ENCODE results near the gene XCL2.
"Not testable (repeated sequence)": the region's sequence is repeated elsewhere in the genome, so short reads cannot be mapped to it uniquely, and the experiment has no call there.

Gene XCL2

GRCh38 chr1:168543840-168544498, at the start of gene XCL2:
Gene XCL2, minus strand, starts transcription at chr1:168543997. Its CDS starts 33 bp downstream, at chr1:168543964.
- in situ Hi-C loops (cut with MboI; ENCODE audit: low sequenced_read_pairs): not testable (repeated sequence)

DNA sequence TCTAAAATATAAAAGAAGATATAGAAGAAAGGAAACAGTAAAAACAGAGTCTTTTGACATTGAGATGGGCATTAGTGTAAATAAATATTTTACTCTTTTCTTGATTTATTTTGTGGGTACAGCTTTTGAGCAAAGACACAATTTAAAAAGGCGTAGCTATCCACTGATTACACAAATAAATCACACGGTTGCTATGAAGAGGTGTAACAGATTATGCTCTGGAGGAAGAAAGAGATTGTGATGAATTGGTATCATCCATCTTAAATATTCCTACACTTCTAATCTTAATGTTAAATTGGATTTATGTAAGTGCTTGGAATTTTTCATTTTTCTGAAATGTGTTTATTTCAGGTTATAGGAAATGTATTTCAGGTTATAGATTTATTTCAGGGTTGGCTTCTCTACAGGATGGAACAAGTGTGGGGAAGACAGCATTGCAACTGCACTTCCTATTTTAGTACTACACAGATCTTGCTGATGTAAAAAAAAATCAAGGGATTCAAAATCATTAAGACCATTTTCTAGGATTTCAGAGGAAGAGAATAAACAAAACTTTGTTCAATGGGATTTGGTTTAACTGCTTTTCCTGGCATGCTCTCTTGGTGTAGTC, 47.9 kb upstream of the XCL2 start:
- in situ Hi-C loops (cut with MboI; ENCODE audit: low sequenced_read_pairs): no loop called here

- in situ Hi-C loops (cut with MboI; ENCODE audit: low sequenced_read_pairs): no loop called here
Observed at GRCh38 chr1:168591066-168591465, 47.3 kb upstream of the XCL2 start.

- in situ Hi-C loops (cut with MboI; ENCODE audit: low sequenced_read_pairs): no loop called here
Observed at GRCh38 chr1:168589167-168589566, 45.4 kb upstream of the XCL2 start.

- in situ Hi-C loops (cut with MboI; ENCODE audit: low sequenced_read_pairs): no loop called here
Observed at GRCh38 chr1:168585937-168586336, 42.1 kb upstream of the XCL2 start.

GRCh38 chr1:168585191-168585590, 41.4 kb upstream of the XCL2 start:
- in situ Hi-C loops (cut with MboI; ENCODE audit: low sequenced_read_pairs): no loop called here

GRCh38 chr1:168583571-168583970, 39.8 kb upstream of the XCL2 start:
- in situ Hi-C loops (cut with MboI; ENCODE audit: low sequenced_read_pairs): no loop called here

- in situ Hi-C loops (cut with MboI; ENCODE audit: low sequenced_read_pairs): no loop called here
Observed at GRCh38 chr1:168582688-168583336, 39.0 kb upstream of the XCL2 start.

DNA sequence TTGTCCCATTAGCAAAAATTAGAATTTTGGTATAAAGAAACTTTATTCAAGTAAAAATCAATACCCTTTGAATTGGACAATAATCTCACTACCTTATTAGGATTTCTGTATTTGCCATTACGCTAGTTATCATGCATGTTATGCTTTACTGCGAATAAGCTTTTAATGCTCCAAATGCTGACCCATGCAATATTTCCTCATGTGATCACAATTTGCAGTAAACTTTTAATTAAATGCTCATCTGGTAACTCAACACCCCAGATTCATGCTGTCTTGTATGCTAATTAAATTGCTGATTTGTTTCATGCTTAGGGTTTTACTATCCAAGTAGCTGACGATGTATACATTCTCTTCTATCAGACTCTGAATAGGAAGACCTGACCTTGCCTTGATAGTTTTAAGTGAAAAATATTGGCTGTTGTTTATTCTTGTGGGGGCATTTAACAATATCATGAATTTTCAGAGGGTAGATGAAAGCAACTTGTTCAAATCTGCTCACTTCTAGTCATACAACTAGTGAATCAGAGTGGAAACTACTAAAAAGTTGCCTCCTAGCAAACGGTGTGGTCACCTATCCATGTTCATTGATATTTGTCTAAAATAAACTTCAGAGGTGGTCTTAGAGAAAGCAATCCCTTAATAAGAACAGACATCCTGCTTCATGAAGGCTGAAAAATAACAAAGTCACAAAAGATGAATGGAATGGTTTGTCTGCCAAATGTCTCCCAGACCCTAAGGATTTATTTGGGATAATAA, 38.2 kb upstream of the XCL2 start:
- in situ Hi-C loops (cut with MboI; ENCODE audit: low sequenced_read_pairs): no loop called here

DNA sequence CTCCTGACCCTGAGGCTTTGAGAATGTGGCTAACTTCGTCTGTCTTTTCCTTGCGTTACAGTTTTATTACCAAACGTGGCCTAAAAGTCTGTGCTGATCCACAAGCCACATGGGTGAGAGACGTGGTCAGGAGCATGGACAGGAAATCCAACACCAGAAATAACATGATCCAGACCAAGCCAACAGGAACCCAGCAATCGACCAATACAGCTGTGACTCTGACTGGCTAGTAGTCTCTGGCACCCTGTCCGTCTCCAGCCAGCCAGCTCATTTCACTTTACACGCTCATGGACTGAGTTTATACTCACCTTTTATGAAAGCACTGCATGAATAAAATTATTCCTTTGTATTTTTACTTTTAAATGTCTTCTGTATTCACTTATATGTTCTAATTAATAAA, 37.2 kb upstream of the XCL2 start:
- in situ Hi-C loops (cut with MboI; ENCODE audit: low sequenced_read_pairs): not testable (repeated sequence)

- in situ Hi-C loops (cut with MboI; ENCODE audit: low sequenced_read_pairs): not testable (repeated sequence)
Observed at GRCh38 chr1:168580290-168580689, 36.5 kb upstream of the XCL2 start.

GRCh38 chr1:168578531-168579185, 34.9 kb upstream of the XCL2 start:
- in situ Hi-C loops (cut with MboI; ENCODE audit: low sequenced_read_pairs): not testable (repeated sequence)

DNA sequence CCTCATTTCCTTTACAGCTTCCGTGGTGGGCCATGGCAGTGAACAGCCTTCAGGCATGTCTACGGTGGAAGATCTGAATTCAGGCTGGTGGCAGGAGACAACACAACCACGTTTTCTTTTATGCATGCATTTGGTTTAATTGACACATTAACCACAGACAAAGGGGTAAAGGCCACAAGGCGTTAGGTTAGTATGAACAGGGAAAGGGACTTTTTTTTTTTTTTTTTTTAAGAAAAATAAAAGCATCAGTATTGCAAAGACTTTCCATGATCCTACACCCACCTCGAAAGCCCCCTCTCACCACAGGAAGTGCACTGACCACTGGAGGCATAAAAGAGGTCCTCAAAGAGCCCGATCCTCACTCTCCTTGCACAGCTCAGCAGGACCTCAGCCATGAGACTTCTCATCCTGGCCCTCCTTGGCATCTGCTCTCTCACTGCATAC, 32.5 kb upstream of the XCL2 start, which contains the start of gene XCL1:
XCL1 (plus strand) TSS at position 361 of the 444 bp plus-strand sequence; CDS start at position 394, 33 bp downstream.
- in situ Hi-C loops (cut with MboI; ENCODE audit: low sequenced_read_pairs): not testable (repeated sequence)

GRCh38 chr1:168574234-168574633, 30.4 kb upstream of the XCL2 start:
- in situ Hi-C loops (cut with MboI; ENCODE audit: low sequenced_read_pairs): not testable (repeated sequence)

DNA sequence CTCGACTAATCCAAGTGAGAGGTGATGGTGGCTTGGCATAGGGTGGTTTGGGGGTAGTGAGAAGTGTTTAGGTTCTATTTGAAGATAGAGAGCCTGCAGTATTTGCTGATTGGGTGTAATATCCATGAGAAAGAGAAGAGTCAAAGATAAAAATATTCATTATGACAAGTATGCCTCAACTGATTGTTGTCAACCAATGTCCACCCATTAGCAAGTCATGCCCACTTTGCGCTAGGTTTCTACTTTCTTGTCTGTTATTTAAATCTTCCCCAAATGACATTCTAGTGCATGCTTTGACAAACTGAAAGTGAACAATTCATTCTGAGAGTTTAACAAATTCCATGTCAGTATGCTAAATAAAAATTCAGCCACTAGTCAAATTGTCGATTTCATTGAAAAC, 28.8 kb upstream of the XCL2 start:
- in situ Hi-C loops (cut with MboI; ENCODE audit: low sequenced_read_pairs): no loop called here

GRCh38 chr1:168570652-168571051, 26.9 kb upstream of the XCL2 start:
- in situ Hi-C loops (cut with MboI; ENCODE audit: low sequenced_read_pairs): no loop called here

DNA sequence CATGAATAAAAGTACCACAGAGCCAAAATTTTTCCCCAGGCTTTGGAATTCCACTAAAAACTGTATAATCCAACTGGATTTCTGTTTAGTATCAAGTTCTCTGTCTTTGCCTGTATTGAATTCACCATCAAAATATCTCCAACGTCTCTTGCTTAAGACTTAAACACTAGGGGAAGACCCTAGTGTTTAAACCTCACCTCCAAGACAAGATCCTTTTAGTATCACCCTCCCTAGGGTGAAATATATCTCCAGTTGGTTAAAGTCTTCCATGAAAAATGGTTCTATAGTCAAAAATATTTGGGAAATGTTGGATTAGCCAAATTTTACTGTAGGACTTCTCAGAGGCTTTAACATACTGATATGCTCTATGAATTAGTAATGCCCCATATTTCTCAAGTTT, 24.5 kb upstream of the XCL2 start:
- in situ Hi-C loops (cut with MboI; ENCODE audit: low sequenced_read_pairs): loop anchor here (10.0 kb wide), 1 partner anchor 124 kb away; no protein-coding TSS in a partner anchor

- in situ Hi-C loops (cut with MboI; ENCODE audit: low sequenced_read_pairs): loop anchor here (10.0 kb wide), 1 partner anchor 123 kb away; no protein-coding TSS in a partner anchor
Observed at GRCh38 chr1:168567568-168567967, 23.8 kb upstream of the XCL2 start.

DNA sequence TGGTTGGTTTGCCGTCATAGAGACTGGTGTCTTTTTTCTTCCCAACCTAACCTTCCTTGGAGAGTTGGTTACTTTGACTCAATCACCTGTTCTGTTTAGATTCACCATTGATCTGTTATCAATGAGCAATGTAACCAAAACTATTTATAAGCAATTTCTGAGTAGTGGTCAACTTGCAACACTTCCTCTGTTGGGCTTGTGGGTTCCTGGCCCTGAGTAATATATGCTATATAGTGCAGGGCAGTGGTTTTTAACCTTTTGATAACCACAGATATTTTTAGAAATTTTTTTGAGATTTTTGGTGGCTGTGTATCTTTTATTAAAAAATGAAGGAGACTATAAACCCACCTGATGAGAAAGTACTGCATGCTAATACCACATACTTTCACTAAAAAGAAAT, 23.2 kb upstream of the XCL2 start:
- in situ Hi-C loops (cut with MboI; ENCODE audit: low sequenced_read_pairs): loop anchor here (10.0 kb wide), 1 partner anchor 122 kb away; no protein-coding TSS in a partner anchor

DNA sequence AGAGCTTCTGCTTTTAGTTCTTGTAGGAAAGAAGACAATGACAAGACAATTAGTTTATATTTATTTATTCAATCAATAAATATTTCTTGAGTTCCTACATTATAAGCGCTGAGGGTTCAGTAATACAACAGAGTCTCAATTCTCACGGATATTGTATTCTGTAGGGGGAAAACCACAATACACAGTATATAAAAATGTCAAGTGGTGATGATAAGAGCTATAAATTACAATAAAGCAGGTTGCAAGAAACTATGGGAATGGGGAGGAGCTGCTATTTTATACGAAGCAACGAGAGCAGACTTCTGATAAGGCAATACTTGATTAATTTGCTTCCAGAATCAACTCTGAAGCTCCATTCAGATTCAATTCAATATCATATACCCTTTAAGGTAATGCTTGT, 22.0 kb upstream of the XCL2 start:
- in situ Hi-C loops (cut with MboI; ENCODE audit: low sequenced_read_pairs): loop anchor here (10.0 kb wide), 1 partner anchor 121 kb away; no protein-coding TSS in a partner anchor
